SH-SY5Y (cell line): Measurements from ENCODE around the gene PTPRG.

ENCODE experiments used
- GATA2 ChIP-seq: IDR thresholded peaks from 2 replicates; pipeline ENCODE4 v1.6.1; 2011; ENCODE audit warnings: mild to moderate bottlenecking, low read depth, low read length
- GATA3 ChIP-seq: IDR thresholded peaks from 2 replicates; pipeline ENCODE4 v1.6.1; 2011; ENCODE audit warnings: low read depth, mild to moderate bottlenecking, low read length, moderate library complexity

DNA sequence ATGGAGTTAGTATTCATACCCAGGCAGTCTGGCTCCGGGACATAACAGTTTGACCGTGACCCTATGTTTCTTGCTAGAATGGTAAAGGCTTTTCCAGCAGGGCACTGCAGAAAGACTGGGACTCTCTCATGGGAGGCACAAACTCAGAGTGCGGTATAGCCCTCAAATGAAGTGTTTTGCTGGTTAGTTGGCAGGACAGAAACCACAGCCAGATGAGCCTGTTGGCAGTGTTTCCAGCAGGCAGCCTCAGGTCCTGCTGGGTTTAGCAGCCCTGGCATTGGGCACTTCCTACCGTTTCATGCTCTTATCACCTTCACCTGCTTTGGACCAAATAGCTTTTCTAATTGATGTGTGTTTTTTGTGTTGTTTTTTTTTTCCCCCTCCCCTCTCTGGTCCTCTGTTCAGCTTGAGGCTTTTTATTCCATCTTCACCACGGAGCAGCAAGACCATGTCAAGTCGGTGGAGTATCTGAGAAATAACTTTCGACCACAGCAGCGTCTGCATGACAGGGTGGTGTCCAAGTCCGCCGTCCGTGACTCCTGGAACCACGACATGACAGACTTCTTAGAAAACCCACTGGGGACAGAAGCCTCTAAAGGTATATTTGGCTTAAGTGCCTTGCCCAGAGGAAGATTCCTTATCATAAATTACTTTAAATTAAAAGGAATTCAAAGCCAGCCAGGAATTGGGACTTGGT lies 606.3 kb downstream of the PTPRG start:
- TF ChIP-seq GATA3 (no peak), GATA2 (no peak)
